ENCODE results near the gene PPP1R9B. TPM values are rescaled to one million over a fixed set of nuclear protein-coding genes. Genes with fewer than 3 reads are reported as not detected.

The PPP1R9B gene
- total RNA-seq, 4 donors from 2014 or later: 23.3 to 38.1 (median 30.8) TPM

DNA sequence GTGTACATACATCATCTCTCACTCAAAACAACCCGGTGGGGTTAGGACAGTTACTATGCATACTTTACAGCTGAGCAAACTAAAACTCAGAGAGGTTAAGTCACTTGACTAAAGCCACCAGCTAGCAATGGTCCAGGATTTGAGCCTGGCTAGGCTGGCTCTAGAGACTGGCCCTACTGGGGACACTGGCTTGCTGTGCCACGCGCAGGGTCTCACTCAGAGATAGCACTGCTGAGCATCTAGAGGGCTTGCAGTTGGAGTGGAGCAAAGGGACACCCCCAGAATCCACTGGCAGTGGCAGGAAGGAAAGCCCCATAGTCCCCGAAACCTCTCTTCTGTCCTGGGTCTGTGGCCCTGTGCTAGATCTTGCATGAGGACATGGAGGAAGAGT is 31.7 kb downstream of the PPP1R9B start:
- WGBS, 2 donors (ENCODE audit: low coverage in 1 of 2): 80 to 100% methylated on average over 1 of the region's 4 CpGs
- no peaks in the 10 kb centered on the region for H3K36me3 ChIP-seq
- H3K9me3 ChIP-seq: no peaks in the 10 kb centered on the region
- TF ChIP-seq EP300 (IDR thresholded peaks at IDR 0.05): no peak
- TF ChIP-seq POLR2A (IDR thresholded peaks at IDR 0.05): no peak
- no peak for TF ChIP-seq POLR2AphosphoS5 (IDR thresholded peaks at IDR 0.05)
- TF ChIP-seq, protein P1, sequence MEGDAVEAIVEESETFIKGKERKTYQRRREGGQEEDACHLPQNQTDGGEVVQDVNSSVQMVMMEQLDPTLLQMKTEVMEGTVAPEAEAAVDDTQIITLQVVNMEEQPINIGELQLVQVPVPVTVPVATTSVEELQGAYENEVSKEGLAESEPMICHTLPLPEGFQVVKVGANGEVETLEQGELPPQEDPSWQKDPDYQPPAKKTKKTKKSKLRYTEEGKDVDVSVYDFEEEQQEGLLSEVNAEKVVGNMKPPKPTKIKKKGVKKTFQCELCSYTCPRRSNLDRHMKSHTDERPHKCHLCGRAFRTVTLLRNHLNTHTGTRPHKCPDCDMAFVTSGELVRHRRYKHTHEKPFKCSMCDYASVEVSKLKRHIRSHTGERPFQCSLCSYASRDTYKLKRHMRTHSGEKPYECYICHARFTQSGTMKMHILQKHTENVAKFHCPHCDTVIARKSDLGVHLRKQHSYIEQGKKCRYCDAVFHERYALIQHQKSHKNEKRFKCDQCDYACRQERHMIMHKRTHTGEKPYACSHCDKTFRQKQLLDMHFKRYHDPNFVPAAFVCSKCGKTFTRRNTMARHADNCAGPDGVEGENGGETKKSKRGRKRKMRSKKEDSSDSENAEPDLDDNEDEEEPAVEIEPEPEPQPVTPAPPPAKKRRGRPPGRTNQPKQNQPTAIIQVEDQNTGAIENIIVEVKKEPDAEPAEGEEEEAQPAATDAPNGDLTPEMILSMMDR (IDR thresholded peaks at IDR 0.05): no peak
- no peak for ATAC-seq
- H3K27me3 ChIP-seq: peaks cover 6% of the 10 kb centered on the region
- H3K4me3 ChIP-seq: no peak overlapping the region
- H3K27ac ChIP-seq: no peak overlapping the region
- peaks cover 0 to 47% (median 8%) of the 10 kb centered on the region in 3 donors for H3K4me1 ChIP-seq

DNA sequence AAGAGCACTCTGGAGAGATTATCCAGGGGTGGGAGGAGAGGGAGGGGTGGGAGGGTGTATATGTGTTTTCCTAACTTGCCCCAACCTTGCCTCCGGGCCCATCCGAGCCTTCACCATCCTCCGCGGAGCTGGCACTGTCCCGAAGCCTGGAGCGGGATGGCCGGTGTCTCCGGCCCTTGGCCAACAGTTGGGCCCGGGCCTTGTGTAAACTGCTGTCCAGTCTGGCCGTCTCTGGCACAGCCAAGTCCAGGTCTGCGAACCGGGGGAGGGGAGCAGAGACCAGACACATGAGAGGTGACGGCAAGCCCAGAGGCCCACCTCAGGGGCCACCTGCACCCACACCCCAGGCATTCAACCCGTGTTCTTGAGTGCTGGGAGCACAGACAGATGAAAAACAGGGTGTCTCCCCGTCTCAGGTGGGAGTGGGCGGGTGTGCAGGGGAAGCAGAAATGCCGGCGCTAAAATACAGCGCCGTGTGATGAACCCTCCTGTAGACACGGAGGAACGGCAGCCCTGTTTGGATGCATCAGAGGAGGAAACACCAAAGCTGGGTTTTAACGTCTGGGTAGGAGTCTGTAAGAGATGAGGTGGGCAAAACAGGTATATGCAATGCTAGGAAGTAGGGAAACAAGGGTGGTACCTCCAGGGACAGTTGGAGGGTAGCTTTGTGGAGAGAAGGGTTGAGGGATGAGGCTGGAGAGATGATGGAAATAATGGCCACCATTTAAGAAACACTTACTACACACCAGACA is 32.2 kb downstream of the PPP1R9B start:
- TF ChIP-seq POLR2A (IDR thresholded peaks at IDR 0.05) (no peak), POLR2AphosphoS5 (IDR thresholded peaks at IDR 0.05) (no peak), EP300 (IDR thresholded peaks at IDR 0.05) (no peak)
- TF ChIP-seq, protein P1 (IDR thresholded peaks at IDR 0.05): no peak
- Histone ChIP-seq H3K36me3 (no peaks in the 10 kb centered on the region), H3K27ac (peak overlapping the region in 3 of 4 donors; percentile 45 to 68 (median 67)), H3K4me3 (no peak overlapping the region), H3K27me3 (peaks cover 6% of the 10 kb centered on the region), H3K9me3 (no peaks in the 10 kb centered on the region), H3K4me1 (peaks cover 0 to 47% (median 8%) of the 10 kb centered on the region in 3 donors)
- whole genome bisulfite sequencing, 2 donors (ENCODE audit: low coverage in 1 of 2): 30 to 60% methylated on average over 2 to 6 of the region's 23 CpGs
- peak; percentile 31 for ATAC-seq

DNA sequence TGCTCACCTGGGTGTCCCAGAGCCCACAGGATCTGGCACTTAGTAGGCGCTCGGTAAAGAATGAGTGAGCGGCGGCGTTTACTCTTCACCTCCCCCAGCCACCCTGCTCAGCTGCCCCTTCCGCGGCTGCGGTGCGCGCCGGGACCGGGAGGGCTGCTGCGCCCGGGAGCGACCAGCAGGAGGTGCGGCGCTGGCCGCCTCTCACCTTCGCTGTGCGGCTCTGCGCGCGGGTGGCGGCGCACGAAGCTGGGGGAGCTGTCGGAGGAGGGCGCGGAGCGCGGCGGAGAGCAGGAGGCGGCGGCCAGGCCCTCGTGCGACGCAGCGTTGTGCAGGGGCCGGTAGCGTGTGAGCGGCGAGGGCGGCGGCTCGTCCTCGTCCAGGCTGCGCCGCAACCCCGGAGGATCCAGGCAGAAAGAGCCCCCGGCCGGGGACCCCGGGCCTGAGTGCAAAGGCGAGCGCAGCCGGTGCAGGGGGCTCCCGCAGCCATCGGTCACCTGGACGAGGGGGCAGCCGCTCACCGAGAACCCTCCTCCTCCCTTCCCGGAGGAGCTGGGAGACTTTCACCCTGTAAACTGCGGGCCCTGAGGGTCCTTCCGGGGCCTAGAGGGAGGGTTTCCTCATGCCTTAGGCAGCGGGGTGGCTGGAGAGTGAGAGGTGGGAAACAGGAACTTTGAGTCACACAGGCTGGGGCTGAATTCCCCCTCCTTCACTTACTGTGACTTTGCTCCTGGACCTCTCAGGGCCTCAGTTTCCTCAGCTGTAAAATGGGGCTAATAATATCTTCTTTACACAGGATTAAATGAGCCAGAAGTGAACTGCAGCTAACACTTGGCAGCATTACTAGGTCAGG is 33.0 kb downstream of the PPP1R9B start:
- Histone ChIP-seq H3K4me1 (peaks cover 2 to 52% (median 12%) of the 10 kb centered on the region in 3 donors), H3K27me3 (peaks cover 6% of the 10 kb centered on the region), H3K36me3 (no peaks in the 10 kb centered on the region), H3K9me3 (no peaks in the 10 kb centered on the region), H3K27ac (peak overlapping the region in 3 of 4 donors; percentile 45 to 68 (median 67)), H3K4me3 (peak overlapping the region in 1 of 2 donors; percentile 37)
- TF ChIP-seq POLR2A (IDR thresholded peaks at IDR 0.05) (no peak), EP300 (IDR thresholded peaks at IDR 0.05) (no peak), POLR2AphosphoS5 (IDR thresholded peaks at IDR 0.05) (no peak)
- TF ChIP-seq, protein P1 (IDR thresholded peaks at IDR 0.05): peak in 3 of 4 experiments; percentile 86 to 90 (median 88)
- WGBS, 2 donors (ENCODE audit: low coverage in 1 of 2): 30% methylated on average over 2 of the region's 64 CpGs; no CpG with 5 or more reads in 1 of the 2 donors
- peak; percentile 84 for ATAC-seq

DNA sequence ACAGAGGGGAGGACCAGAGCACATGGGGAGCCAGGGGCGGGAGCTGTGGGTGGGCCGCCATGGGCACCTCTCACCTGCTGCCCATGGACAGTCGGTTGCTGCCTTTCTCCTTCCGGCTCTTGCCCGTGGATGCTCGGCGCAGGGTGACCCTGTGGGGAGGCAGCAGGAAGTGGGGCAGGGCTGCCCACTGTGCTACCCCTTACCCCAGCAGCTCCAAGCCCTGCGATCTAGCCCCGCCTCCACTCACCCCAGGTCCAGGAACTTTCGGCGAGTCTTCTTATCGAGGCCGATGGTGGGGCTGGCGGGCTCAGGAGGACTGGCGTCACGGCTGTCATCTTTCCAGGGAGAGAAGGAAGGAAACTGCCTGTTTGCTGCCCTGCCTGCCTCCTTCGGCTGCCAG is 34.7 kb downstream of the PPP1R9B start:
- no peak for ATAC-seq
- no peak for TF ChIP-seq POLR2A (IDR thresholded peaks at IDR 0.05)
- TF ChIP-seq POLR2AphosphoS5 (IDR thresholded peaks at IDR 0.05): no peak
- TF ChIP-seq EP300 (IDR thresholded peaks at IDR 0.05): no peak
- TF ChIP-seq, protein P1 (IDR thresholded peaks at IDR 0.05): no peak
- H3K36me3 ChIP-seq: peaks cover 0 to 7% of the 10 kb centered on the region in 2 donors
- no peak overlapping the region for H3K27ac ChIP-seq
- no CpG with 5 or more reads among the region's 17 CpGs for WGBS, 2 donors (ENCODE audit: low coverage in 1 of 2)
- no peak overlapping the region for H3K4me3 ChIP-seq
- no peaks in the 10 kb centered on the region for H3K9me3 ChIP-seq
- H3K4me1 ChIP-seq: peaks cover 4 to 69% (median 23%) of the 10 kb centered on the region in 3 donors
- peaks cover 6% of the 10 kb centered on the region for H3K27me3 ChIP-seq
